Mucosa of descending colon (tissue), 3 donors: ENCODE data around the gene EQTN. TPM values are rescaled to one million over a fixed set of nuclear protein-coding genes. Genes with fewer than 3 reads are reported as not detected.
"Not testable (repeated sequence)": the region's sequence is repeated elsewhere in the genome, so short reads cannot be mapped to it uniquely, and the experiment has no call there.

Source experiments
- ATAC-seq: fragments of 200-7000 bp; cut with Tn5 transposase; one replicate; pipeline ENCODE4 v1.9.1; 2020; ENCODE audit warnings: mild to moderate bottlenecking, moderate library complexity
- DNase-seq, 3 donors: peaks; one replicate each; pipeline ENCODE4 v3.0.0-alpha.2; 2020
- H3K36me3 ChIP-seq: fragments of 200-600 bp; one replicate; pipeline ENCODE4 v1.8.0; 2021; ENCODE audit warnings: low read depth, mild to moderate bottlenecking
- H3K4me1 ChIP-seq: fragments of 200-600 bp; one replicate; pipeline ENCODE4 v1.8.0; 2021; ENCODE audit warnings: low read depth, mild to moderate bottlenecking
- H3K4me3 ChIP-seq: fragments of 200-600 bp; one replicate; pipeline ENCODE4 v1.8.0; 2021; ENCODE audit warnings: mild to moderate bottlenecking
- H3K9me3 ChIP-seq: fragments of 200-600 bp; one replicate; pipeline ENCODE4 v1.8.0; 2021; ENCODE audit warnings: mild to moderate bottlenecking
- intact Hi-C, 2 donors: fragments of 100-400 bp; cut with DNase I in 1 of 2; cut with micrococcal nuclease in 1 of 2; formaldehyde crosslinking; loops; one replicate each; pipeline versions ENCODE4 v1.11.0 to v1.11.1; 2022; cut with DNase I, micrococcal nuclease
- total RNA-seq, 3 donors: library from RNA; stranded (reverse); fragmentation: NEBNext Ultra II Directional in 2 of 3; extraction: Animal tissue kit (Norgen Biotek cat#: 25700) in 2 of 3; gene quantifications; one replicate each; pipeline versions ENCODE4 v1.2.1 to v1.2.4, GENCODE V29; 2021 to 2023
- TF ChIP-seq, protein P1 (sequence below): fragments of 200-600 bp; IDR thresholded peaks from one replicate; pipeline ENCODE4 v1.8.0; 2022; ENCODE audit warnings: antibody characterized with exemption, mild to moderate bottlenecking
- donor health status: DM: no; HTN: no; CAD: no; lungs with moderate emphysema.
- donor health status: DM: no; HTN: no; CAD: no.
- donor health status: DM: no; HTN: yes; CAD: no.

EQTN gene
- total RNA-seq, 3 donors from 2014 or later: 0.53 to 2.3 (median 1.4) TPM

DNA sequence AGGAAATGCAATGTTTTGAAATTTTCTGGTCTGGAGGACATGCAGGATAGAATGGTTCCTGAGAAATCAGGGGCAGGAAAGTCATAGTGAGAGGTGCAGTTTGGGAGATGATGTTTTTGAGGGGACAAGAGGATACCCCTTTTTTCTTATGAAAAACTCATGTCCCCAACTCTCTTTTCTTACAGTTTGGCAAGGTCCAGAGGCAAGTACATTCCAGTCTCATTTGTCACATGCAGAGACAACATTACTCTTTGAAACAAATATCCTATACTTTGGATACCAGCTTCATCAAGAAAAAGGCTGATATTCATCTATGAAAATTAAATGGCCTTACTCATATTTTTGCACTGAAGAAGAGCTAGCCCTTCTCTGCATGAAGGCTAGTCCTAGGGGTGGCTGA lies 48.2 kb downstream of the EQTN start:
- TF ChIP-seq, protein P1, sequence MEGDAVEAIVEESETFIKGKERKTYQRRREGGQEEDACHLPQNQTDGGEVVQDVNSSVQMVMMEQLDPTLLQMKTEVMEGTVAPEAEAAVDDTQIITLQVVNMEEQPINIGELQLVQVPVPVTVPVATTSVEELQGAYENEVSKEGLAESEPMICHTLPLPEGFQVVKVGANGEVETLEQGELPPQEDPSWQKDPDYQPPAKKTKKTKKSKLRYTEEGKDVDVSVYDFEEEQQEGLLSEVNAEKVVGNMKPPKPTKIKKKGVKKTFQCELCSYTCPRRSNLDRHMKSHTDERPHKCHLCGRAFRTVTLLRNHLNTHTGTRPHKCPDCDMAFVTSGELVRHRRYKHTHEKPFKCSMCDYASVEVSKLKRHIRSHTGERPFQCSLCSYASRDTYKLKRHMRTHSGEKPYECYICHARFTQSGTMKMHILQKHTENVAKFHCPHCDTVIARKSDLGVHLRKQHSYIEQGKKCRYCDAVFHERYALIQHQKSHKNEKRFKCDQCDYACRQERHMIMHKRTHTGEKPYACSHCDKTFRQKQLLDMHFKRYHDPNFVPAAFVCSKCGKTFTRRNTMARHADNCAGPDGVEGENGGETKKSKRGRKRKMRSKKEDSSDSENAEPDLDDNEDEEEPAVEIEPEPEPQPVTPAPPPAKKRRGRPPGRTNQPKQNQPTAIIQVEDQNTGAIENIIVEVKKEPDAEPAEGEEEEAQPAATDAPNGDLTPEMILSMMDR: no peak
- no peaks in the 10 kb centered on the region for H3K36me3 ChIP-seq
- no peak overlapping the region for H3K4me3 ChIP-seq
- DNase-seq (no peak), ATAC-seq (no peak)
- intact Hi-C loops: no loop called here
- no peaks in the 10 kb centered on the region for H3K9me3 ChIP-seq
- H3K4me1 ChIP-seq: no peaks in the 10 kb centered on the region

DNA sequence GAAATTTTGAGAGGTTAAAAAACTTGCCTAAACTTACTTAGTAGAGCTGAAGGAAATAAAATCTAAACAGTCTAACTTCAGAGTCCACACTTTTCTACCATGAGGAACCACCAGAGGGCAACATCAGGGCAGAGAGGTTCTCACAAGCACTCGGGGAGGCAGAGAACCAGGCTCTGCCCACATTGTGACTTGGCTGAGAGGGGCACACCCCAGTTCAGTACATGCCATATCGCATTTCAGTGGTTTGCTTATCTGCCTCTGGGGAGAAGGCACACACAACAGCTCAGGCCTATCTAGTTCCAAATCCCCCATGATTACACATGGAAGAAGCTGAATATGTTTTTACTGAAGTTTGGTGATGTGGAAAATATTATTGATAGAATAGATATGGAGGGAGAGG lies 49.2 kb downstream of the EQTN start:
- Histone ChIP-seq H3K36me3 (no peaks in the 10 kb centered on the region), H3K4me1 (no peaks in the 10 kb centered on the region), H3K9me3 (no peaks in the 10 kb centered on the region), H3K4me3 (no peak overlapping the region)
- ATAC-seq (peak; percentile 86), DNase-seq (peak in 2 of 3 donors; percentile 30 to 68)
- intact Hi-C loops: no loop called here
- TF ChIP-seq, protein P1: peak; percentile 40

DNA sequence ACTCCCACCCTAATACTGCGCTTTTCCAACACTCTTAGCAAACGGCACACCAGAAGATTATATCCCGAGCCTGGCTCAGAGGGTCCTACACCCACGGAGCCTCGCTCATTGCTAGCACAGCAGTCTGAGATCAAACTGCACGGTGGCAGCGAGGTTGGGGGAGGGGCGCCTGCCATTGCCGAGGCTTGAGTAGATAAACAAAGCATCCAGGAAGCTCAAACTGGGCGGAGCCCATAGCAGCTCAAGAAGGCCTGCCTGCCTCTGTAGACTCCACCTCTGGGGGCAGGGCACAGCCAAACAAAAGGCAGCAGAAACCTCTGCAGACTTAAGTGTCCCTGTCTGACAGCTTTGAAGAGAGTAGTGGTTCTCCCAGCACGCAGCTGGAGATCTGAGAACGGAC lies 57.3 kb downstream of the EQTN start:
- H3K36me3 ChIP-seq, H3K4me3 ChIP-seq, intact Hi-C loops, DNase-seq, H3K4me1 ChIP-seq, H3K9me3 ChIP-seq, ATAC-seq: not testable (repeated sequence)

Other genes with a start within 250 kb of the EQTN start
- 1 to 10 TPM; 2.6 to 7.2 (median 3.9) TPM for gene TEK, start 187.9 kb downstream of the EQTN start, total RNA-seq
- not detected for gene IFNK, start 227.1 kb upstream of the EQTN start, total RNA-seq
- 10 to 100 TPM; 34.6 to 57.5 (median 41.7) TPM for gene MOB3B, start 232.7 kb upstream of the EQTN start, total RNA-seq